GM21528 (cell line): ENCODE measurements around the gene DAO.
"Not testable (repeated sequence)": the region's sequence is repeated elsewhere in the genome, so short reads cannot be mapped to it uniquely, and the experiment has no call there.

Experiments used
- ATAC-seq: cut with Tn5 transposase; IDR thresholded peaks from one replicate; pipeline ENCODE4 v1.9.1; 2021; ENCODE audit warnings: mild to moderate bottlenecking, moderate library complexity; ENCODE audit not compliant: unreplicated experiment, low FRiP score

DAO gene

DNA sequence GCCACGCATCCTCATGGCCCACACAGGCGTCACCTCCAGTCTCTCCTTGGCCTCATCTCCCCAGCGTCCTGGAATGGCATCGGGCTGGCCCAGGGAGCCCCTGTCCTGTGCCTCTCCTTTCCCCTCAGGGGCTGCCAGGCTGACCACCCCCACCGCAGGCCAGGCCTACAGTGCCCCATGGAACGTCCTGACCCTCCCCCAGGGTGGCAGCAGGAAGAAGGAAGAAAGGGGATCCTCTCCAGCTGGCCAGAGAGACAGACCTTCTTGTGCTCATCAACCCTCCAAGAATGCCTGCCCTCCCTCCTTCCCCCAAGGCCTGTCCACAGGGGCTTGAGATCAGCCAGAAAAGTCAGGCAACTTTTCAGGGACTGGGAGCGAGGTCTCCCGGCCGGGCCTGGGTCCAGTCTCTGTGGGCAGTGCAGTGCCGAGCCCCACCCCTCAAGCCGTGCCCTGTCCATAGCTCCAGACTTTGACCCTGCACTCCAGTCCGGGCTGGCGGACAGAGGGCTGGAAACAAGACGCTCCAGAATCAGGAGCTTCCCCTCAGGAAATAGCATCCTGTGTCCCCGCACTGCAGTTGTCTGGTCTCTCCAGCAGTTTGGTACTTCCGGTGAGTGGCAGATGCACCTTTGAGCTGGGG, at the start of gene DAO:
Gene DAO, plus strand, starts transcription at position 478 of the 640 bp plus-strand sequence. CDS start 4,915 bp downstream, outside the sequence.
- no peak for ATAC-seq

DNA sequence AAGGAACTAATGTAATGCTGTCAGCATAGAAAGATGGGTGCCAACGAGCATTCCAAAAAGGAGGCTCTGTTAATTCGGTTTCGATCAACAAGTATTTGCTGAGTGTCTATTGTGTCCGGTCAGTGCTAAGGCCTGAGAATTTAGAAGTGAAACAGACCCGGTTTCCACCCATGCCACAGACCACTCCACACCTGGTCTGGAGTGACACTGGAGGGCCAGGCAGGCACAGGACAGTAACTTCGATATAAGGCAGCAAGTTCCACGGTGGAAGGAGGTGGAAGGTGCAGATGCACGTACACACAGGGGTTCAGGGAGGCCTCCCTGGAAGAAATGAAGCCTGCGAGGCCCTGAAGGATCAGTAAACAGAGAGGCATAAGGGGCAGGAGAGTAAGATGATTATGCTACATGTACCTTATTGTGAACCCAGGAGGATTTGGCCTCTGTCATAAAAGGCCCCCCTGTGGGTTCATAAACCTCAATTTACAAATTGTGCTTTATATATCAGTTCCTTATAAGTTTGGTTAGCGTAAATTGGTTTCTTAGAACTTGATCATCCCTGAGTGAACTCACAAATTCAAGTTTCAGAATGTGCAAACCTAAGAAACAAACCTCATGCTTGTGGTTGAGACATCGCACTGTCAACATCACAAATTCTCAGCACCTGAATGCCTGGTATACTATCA, 48.4 kb upstream of the DAO start:
- peak; percentile 62 for ATAC-seq

DNA sequence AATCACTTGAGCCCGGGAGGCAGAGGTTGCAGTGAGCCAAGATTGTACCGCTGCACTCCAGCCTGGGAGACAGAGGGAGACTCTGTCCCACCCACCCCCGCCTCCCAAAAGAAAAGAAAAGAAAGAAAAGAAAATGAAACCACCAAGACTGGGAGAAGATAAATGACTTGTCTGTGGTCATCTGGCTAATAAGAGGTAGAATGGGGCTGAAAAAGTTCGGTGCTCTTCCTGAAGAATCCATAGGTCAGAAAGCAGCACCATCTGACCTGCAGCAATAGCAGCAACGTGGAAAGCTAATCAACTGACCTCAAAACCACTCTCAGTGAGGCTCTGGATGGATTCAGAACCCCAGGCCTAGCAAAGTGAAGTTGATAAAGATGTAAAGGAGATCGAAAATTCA, 47.7 kb upstream of the DAO start:
- ATAC-seq, result no peak

DNA sequence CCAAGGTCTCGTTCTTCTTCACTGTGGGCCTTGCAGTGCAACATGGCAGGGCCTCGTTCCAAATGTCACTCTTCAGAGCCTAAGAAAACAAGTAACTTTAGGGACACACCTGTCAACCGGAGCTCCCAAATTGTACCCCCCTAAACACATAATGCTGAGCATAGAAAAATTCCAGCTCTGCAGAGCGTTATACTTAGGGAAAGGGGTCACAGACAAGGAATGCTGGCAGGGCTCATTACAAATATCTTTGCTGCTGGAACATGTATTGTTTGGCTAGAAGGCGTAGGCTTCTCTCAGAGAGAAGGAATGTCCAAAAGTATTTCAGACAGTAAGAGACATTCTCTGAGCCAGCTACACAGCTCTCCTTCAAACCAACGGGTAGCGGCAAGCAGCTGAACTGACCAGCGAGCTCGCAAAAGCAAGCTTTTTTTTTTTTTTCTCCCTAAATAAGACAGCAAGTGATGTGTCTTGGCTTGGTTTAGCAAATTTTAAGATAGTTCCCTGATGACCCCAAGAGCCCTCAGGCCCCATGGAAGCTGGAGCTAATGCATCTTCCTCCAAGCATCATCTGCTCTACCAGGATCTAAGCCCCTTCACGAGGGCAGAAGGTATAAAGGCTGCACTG, 47.0 kb upstream of the DAO start:
- ATAC-seq, result no peak

DNA sequence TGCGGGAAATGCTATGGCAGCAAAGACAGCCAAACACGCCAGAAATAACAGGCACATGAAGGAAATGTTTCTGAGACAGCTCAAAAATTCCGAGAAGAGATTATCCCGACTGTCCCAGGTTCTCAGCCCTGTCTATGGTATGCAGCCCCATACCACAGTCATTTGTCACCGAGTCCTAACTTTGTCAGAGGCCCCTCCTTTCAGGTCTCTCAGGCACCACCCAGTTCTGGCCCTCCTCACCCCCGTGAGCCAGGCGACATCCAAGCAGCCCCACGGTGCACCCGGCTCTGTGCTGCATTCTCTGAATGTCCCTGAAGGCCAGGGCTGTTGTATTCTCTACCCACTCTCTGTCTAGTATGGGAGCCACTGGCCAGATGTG, 46.5 kb upstream of the DAO start:
- ATAC-seq, result no peak

DNA sequence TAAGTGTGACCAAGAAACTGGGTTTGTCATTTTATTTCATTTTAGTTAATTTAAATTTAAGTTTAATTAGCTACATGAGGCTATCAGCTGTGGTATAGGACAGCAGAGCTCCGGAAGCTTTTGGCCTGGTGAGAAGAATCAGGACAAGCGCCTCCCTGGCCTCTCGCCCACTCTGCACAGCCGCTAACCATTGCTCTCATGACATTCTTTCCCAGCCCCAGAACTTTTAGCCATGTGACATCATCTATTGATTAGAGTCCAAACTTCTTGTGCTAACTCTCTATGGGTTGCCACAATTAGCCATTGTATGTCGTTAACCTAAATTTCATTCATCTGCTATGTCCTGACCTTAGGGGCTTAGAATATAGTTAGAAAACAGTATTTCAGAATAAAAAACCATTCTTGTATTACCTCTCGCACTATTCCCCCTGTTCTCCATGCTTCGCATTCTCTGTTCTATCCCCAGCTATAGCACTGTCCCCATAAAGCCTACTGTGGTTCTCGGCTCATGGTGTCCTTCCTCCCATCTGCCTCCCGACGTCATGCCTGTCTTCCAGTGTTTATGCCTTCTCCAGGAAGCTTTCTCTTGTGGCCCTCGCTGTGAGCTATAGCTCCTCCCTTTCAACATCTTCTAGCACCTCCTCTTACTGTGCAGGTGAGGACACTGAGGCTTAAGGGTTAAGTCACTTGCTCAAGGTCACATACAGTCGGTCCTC, 46.0 kb upstream of the DAO start:
- ATAC-seq, result no peak

DNA sequence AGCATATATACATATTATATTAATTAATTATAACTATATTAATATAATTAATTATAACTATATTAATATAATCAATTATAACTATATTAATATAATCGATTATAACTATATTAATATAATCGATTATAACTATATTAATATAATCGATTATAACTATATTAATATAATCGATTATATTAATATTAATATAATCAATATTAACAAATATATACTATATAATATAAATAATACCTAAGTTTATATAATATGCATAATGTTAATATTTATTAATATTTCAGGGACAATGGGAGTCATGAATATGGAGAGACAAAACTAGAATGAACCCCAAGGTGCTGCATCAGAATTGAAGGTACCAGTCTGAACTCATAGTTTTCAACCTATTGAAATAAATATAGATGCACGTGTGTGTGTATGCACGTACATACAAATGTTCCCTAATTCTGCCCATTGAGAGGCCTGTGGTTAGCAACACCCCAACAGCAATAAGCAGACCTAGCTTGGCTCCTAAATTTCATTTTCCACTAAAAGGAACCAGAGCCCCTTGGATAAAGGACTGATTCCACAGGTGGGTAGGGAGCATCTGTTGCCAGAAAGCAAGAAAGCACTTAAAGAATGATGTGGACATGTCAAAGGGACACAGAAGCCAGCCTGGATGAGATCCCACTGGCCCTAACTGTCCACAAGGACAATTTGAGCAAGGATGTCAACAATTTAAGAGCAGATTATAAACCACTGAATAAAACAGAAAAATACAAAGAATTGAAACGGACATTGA, 43.8 kb upstream of the DAO start:
- no peak for ATAC-seq

DNA sequence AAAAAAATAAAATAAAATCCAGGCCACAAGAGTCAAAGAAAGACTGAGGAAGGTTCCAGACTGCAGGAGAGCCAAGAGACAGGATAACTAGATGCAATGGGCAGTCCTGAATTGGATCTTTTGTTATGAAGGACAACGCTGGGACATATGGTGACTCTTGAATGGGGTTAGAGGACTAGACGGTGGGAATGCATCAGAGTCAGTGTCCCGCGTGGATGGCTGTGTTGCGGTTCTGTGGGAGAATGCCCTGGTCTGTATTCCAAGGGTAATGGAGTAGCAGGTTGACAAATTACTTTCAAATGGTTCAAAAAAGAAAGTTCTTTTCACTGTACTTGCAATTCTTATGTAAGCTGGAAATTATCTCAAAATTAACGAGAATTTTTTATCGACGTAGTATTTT, 42.7 kb upstream of the DAO start:
- ATAC-seq, result no peak

DNA sequence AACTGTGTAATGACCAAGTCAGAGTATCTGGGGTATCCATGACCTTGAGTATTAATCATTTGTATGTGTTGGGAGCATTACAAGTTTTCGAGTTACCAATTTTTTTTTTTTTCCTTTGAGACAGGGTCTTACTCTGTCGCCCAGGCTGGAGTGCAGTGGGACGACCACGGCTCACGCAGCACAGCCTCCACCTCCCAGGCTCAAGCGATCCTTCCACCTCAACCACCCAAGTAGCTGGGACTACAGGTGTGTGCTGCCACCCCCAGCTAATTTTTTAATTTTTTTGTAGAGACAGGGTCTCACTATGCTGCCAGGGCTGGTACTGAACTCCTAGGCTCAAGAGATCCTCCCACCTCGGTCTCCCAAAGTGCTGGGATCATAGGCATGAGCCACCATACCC, 42.2 kb upstream of the DAO start:
- ATAC-seq, result no peak

DNA sequence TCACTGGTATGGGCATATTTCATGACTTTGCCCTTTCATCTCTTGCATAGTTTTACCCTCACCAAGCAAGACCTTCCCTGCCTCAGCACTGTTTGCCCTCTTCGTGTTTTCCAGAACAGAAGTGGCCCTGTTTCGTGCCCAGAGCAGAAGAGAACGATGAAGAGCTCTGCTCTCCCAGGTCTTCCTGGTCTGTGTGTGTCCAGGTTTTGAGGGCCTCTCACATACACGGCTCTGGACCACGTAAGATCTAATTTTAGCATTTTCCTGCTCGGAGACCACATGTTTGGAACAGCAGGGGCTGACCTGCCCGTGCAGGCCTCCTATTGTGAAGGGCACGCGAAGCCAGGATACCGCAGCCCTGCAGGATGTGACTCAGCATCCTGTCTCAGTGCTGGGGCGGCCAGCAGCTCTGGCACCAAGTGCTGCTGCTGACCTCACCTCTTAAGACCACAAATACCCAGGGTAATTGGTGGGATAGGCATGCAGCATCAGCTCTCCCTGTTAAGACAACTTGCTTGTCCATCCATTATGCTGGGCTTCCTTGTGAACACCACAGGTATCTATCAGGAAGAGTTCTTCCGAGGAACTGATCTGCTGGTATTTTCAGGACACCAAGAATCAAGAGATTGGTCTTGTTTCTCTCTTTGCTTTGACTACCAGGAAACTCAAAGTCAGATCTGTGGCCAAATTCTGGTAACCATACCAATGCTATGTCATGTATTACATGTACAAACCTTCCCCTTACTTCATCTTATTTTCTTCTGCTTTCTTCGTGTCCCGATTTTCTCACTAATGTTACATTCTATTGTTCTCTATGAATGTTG, 41.5 kb upstream of the DAO start:
- peak; percentile 95 for ATAC-seq

DNA sequence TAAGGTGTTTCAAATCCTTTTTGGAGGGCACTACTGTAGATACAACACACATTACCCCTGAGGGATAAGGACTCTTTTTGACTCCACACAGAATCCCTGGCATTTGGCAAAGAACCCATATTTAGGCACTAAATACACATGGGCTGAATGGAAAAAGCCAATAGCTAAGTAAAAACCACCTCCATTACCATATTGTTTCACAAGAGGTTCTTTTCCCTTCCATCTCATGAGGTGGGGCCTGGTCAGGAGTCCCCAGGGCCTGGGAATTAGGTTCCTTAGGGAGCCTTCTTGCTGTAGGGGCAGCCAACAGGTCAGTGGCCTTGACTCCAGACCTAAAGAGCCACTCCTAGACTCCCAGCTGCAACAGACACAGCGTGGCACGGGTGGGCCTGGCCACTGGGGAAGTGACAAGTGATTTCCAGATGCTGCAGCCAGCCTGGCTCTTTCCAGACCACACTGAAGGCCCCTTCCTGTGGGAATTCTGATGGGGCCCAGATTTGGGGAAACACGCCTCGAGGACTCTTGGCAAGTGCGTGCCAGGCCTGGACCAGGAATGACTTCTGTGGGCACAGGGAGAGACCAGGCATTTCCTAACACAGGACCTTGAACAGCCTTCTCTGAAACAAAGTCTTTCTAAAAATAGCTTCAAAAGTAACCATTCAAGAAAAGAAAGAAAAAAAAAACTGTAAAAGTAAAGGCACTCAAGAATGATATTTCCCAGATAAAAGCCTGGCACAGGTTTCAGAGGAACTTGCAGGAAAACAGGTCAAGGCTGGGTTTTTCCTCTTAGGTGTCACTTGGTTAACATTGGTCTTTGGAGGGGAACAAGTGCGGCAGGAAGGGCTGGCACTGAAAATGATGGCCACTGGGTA, 40.6 kb upstream of the DAO start:
- no peak for ATAC-seq

DNA sequence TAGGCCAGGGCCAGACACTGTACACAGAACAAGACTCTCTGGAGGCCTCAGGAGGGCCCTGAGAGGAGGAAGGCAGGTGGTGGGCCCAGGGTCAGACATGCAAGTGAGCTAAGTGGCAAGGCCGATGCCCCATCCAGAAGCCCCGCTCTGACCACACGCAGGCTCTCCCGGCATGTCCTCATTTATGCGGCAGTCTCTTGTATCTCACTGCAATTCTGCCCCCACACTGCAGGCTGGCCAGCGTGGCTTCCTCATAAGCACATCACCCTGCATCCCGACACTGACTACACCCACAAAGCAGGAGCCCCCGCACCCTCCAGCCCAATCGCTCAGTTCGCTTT, 40.0 kb upstream of the DAO start:
- no peak for ATAC-seq

DNA sequence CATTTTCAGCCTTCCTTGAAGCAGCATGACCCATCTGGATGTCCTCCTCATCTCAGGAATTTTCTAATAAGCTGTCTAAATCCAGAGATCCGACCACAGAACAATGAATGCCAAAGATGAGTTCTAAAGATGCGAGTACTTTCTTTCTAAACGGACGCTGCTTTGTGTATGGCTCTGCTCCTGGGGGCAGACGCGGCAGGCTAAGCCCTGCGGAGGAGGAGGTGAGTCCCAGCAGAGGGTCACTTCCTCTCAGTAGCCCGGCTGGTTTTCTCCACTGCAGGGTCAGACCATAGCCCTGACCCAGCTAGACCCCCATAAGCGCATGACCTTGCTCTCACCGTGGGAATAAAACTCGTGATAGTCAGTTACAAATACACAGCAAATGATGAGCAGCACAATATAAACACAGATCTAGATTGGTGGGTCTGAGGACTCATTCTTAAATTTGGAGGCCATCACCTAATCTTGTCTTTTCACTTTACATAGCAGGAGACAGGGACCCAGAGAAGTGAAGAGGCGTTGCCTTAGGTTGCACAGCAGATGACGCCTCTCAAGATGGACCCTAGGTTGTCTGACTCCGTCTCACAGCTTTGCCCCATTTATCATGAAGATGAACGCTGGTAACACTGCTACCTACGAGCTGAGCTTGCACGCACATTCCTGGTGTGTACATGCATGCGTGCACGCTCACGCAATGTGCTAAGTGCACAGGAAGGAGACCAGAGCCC, 39.1 kb upstream of the DAO start:
- no peak for ATAC-seq

DNA sequence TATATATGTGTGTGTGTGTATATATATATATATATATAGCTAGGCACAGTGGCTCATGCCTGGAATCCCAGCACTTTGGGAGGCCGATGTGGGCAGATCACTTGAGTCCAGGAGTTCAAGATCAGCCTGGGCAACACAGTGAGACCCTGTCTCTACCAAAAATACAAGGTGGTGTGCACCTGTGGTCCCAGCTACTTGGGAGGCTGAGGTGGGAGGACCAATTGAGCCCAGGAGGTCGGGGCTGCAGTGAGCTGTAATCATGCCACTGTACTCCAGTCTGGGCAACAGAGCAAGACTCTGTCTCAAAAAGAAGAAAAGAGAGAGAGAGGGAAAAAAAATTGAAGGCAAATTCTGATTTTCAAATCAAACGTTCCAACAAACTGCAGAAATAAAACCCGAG, 38.1 kb upstream of the DAO start:
- not testable (repeated sequence) for ATAC-seq

DNA sequence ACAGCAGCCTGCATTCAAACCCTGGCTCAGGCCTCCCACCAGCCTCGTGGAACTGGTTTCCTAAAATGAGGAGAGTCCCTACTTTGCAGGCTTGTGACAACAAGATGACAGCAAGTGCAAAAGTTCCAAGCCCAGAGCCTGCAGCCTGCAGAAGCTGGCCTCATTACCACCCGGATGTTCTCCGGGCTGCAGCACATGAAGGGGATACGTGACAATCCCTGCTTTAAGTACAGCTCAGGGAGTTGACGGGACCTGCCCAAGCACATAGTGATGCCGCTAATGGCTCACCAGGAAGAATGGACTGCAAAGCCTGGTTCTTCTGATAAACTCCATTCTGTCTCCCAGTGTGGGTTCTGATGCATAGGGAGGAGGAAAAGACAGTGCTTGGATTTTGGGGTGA, 37.5 kb upstream of the DAO start:
- ATAC-seq, result no peak

DNA sequence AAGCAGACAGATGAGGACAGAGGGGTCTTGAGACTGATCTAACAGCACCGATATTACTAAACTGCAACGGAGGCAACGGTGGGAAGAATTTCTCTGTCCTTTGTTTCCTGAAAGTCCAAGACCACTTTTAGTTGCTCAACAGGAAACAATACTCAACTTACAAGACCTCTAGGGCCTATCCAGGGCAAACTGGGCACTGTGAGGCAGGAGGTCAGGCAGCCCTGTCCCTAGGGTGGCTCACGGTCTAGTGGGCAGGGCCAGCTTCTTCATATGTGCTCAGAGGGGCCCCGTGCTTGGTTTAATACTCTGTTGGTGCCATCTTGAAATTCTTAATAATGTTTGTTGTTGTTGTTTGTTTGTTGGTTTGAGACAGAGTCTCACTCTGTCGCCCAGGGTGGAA, 36.7 kb upstream of the DAO start:
- ATAC-seq, result no peak

DNA sequence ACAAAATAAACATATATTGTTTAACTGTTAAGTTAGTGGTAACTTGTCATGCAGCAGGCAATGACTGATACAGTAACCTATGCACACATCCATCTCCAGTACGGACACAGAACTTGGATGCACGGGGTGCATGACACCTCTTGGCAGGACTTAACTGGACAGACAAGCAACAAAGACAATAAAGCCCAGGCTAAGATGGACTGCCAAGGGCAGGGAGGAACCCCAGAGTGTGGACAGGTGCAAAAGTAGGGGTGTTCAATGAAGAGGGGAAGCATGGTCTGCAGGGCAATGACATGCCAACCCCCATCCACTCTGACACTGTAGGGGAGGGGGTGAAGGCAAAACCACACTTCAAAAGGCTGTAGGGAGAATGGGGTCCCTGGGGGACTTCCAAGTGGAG, 34.2 kb upstream of the DAO start:
- ATAC-seq, result no peak

DNA sequence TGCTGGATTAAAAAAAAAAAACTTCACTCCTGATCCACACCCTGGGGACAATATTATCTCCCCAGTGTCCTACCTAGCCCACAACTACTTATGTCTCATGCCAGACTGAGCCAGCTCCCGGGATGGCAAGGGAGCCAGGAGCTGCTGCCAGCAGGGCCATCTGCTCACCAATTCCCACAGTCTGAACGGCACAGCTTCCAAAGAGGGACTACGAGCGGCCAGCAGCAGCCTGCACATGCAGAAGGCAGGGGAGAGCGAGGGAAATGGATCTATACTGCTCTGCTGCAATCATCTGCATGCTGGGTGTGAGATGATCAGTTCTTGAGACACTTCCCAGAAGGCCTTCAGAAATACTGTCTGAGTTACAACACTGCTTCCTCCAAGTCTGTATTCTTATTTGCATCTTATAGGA, 33.6 kb upstream of the DAO start:
- no peak for ATAC-seq
